T-helper 1 cell treated with Interleukin-12 subunit alpha and Interleukin-12 subunit beta and Interleukin-4 antibody, amounts not matched to agents 30 ng/mL and 1 ng/mL, for 36 hours (primary cell): ENCODE data around the gene ROBO2. TPM values are rescaled to one million over a fixed set of nuclear protein-coding genes. Genes with fewer than 3 reads are reported as not detected.

ENCODE experiments used
- intact Hi-C: fragments of 100-400 bp; cut with micrococcal nuclease; formaldehyde crosslinking; loops from one replicate; pipeline ENCODE4 v1.15.1; 2024
- total RNA-seq: library from RNA; stranded (reverse); gene quantifications from 2 replicates; pipeline ENCODE4 v1.2.3, GENCODE V29; 2022

The ROBO2 gene
- total RNA-seq, 1 donor from 2014 or later: not detected

DNA sequence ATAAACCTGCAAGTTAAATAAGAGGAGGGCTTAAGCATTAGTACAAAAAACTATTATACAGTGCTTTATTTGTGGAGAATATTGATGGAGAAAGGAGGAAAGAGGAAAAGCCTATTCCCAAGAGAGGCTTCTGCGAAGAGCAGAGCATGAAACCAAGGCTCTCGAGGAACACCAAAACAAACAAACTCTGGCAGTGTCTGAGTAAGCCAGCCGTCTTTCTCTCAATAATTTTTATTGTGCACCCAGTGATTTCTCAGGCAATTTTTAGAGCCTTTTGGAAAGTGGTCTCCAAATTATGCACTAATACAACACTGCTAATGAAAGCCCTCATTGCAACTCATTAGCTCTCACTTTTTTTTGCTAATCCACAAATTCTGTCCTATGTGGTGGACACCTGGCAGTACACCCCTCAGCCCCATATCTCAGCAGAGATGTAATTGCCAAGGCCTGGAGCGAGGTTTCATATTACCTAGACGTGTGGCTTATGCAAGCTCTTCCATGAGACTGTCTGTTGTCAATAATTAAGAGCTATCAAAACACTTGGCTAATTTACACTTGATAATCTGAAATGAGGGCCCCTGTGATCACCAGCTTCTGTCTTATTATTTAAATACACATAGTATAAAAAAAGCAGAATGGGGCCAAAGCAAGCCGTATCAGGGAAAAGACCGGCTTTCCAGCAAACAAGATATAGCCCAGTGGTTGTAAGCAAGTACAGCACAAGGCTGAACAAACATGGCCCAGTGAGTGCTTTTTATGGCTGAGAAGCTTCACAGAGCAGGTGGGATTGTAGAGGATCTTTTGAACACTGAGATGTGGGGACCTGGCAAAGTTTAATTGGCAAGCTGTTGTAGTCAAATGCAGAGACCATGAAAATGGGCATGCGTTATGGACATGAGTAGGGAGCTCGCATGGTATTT is 216.9 kb downstream of the ROBO2 start:
- intact Hi-C loops: no loop called here

DNA sequence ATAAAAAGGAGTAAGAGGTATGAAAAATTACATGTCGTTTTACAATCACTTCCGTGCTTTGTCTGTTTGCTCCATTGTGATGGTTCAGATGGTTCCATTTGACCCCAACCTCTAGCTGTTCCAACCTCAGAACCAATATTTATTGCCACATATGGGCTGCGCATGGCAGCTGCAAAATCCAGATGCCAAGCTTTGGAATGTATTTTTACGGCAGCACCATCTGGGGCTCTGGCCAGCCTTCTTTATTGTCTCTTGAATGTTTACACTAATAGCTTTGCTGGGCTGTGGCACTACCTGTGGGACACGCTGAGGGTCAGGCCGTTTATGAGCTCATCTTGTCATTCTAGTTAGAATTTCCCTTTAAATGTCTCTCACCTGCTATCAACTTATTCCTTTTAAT is 219.8 kb downstream of the ROBO2 start:
- intact Hi-C loops: no loop called here

DNA sequence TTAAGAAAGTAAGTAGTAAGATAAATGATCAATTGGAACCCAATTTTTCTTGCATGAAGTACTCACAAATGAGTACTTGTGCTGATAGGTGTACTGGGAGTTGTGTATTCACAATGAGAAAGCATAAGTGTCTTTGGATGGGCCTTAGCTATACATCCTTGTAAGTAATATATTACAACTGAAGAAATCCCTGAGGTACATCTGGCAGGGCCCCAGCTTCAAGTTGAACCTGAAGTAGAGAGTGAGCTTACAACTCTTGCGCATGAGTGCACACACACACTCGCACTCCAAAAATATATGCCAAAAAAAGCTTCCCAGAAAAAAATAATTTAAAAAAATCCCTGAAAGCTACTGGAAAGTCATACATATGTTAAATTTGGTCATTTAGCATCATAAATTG is 222.5 kb downstream of the ROBO2 start:
- intact Hi-C loops: no loop called here

DNA sequence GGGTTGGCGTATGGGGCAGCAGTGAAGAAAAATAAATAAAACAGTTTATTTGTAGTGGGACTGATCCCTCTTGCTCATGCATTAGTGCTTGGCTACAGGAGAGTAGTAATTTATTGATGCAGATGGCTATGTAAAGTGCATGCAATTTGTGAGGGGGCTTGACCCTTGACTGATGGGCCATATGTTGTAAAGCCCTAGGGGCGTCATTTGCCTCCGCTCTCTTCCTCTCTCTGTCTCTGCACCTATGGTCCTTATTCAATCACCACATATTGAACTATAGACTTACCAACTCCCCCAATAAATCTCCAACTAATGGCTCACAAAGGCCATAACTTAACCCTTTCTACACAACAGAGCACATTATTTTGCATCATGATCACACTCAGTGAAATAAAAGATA is 227.7 kb downstream of the ROBO2 start:
- intact Hi-C loops: no loop called here

DNA sequence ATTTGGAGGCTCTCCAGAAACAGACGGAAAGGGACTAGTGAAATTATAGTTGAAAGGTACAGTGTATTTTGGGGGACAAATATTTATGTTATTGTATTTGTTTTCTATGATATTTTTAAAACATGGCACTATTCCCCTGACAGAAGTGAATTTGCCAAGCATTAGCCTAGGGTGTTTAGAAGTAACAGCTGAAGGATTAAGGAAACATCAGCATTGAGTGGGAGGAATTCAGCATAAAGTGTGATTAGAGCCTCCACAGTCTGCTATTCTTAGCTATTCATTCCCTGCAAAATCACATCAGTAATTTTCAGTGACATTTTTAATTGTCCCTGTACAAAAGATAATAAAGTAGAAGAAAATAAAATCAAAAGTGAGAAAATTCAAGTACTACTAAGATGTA is 231.4 kb downstream of the ROBO2 start:
- intact Hi-C loops: no loop called here

DNA sequence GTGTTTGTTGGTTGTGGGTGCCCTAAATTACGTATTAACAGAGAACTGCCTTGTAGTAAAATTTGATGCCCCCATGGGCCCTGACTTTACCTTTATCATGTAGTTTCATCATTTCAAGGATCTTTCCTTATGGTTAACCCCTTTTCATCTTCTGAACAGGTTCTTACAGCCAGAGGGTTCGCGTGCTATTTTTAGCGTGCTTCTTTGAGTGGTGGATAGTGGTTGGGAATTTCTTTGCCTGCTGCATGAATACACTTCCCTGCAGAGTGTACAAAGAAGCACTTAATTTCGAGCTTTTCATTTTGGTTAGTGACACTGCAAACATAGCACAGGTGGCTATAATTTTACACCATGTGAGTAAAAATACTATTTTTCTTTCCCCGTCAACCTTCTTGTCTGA is 231.8 kb downstream of the ROBO2 start:
- intact Hi-C loops: no loop called here

DNA sequence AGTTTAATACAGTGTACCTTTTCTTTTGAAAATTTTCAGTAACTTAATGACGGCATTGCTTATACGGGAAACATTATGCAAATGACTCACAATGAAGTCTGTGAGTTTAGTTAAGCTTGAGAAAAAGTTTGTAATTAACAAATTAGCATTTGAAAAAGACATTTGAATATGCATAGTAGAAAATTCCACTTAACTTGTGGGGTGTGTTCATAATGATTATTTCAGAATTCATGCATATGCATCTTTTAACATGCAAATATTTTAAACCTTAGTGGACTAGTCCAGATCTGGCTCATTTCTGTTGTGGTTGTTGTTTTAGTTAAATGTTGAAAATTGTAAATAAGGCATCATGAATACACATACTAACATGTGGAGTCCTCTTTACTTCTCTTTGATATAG is 239.4 kb downstream of the ROBO2 start:
- intact Hi-C loops: no loop called here

DNA sequence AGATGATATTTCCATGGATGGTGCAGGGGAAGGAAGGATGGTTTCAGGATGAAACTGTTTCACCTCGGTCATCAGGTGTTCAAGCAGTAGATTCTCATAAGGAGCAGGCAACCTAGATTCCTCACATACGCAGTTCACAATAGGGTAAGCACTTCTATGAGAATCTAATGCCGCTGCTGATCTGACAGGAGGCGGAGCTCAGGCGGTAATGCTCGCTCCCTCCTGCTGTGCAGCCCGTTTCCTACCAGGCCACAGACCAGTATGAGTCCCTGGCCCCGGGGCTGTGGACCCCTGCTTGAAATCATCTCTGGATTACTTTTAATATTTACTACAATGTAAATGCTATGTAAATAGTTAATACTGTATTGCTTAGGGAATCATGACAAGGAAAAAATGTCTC is 241.8 kb downstream of the ROBO2 start:
- intact Hi-C loops: no loop called here

DNA sequence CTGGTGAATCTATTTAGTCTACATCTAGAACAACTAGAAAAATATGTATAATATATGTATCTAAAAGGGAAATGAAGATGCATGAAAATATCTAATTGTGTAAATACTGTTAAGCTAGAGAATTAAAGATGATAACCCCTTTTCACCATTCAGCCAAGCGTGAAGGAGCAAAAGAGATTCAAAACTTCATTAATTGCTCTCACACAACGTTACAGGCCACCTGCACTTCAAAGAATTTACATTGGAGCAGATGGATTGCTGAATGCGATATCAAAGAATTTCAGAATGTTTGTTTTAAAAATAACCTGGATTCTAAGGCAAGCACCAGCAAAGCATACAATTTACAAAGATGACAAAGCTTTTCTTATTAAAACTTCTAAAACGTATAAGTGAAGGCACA is 243.2 kb downstream of the ROBO2 start:
- intact Hi-C loops: no loop called here

DNA sequence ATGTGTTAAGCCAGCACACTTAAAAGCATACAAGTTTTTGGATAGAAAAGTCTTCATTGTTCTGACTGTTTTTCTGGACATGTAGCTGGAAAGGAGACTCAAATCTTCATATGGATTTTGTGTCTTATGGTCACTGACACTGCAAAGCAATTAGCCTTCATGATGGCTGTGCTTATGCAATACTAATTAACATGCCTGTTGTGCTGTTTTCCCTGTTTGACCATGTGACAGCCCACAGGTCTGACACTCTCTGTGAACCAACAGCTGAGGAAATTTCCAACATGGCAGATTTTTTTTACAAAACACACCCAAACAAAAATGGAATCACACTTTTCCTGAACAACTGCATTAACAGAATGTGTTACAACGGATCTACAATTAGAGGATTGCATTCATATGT is 248.4 kb downstream of the ROBO2 start:
- intact Hi-C loops: no loop called here

DNA sequence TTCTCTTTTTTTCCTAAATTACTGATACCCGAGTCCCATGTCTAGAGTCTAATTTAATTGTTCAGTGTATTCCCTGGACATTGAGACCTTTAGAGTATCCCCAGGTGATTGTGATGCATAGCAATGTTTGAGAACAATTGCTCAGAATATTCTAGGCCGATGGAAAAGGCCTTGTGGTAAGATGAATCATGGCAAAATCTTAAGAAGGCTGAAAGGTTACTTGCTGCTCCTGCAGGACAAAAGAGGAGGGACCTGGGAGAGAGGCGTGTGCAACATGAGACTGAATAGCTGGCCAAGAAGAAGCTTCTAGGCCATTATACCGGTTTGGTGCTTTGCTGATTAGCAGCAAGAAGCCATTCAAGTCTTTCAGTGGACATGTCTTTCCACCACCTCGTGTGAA is 256.6 kb downstream of the ROBO2 start:
- intact Hi-C loops: no loop called here

DNA sequence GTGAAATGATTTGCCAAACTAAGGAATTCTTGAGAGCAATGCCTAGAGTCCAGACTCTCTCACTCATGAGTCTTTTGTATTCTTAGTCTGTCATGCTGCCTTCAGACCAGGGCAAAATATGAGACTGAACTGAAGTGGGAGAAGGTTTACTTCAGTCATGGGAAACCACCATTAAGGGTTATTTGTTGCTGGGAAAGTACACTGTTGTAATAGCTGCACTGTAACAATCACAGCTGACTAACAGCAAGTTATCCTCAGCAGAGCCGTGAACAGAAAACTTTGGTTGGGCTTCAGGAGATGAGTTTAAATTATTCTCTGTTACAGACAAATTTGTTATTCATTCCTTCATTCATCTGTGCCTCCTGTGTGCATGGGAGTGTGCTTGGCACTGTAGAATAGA is 258.5 kb downstream of the ROBO2 start:
- intact Hi-C loops: no loop called here

DNA sequence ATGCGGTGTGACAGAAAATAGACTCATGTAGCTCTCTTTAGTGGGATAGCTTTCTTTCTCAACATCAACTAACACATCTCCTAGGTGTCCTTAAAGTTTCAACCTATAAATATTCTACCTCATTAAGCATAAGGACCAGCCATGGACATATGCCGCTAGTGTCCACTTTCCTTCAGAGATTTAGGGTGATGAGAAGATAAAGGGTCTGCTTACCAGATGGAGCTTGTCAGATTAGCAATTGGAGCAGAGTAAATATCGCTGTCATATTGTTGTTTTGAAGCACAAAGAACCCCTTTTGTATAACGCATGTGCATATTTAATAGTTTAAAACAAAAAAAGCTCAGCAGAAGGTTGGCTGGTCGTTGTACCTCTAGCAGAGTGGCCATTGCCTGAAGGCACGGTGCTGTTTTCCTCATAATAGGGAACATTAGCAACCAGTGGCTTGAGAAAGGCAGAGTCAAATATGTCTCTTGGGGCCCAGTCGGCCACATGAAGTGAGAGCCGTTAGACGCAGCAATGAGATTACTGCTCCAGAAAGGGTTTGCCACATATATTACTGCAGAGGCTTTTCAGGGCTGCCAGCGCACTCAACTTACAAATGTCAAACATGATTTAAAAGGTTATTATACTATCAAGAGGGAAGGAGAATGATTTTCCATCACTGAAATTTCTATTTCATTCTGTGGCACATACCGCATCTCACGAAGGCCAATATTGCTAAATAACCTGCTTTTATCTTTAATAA is 264.2 kb downstream of the ROBO2 start:
- intact Hi-C loops: no loop called here

DNA sequence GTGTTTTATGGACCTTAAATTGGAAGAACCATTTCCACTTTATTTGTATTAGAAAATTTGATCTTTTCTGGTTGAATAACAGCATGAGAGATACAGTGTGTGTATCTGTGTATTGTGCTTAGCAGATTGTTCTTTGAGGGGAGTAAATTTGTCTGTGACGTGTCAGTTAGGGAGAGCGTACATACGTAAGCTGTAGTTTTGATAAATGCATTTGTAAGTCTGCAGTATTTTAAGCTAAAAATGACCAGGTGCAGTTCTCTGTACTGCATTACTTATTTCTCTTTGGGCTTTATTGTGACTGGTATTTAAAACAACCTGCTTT is 264.8 kb downstream of the ROBO2 start:
- intact Hi-C loops: no loop called here

DNA sequence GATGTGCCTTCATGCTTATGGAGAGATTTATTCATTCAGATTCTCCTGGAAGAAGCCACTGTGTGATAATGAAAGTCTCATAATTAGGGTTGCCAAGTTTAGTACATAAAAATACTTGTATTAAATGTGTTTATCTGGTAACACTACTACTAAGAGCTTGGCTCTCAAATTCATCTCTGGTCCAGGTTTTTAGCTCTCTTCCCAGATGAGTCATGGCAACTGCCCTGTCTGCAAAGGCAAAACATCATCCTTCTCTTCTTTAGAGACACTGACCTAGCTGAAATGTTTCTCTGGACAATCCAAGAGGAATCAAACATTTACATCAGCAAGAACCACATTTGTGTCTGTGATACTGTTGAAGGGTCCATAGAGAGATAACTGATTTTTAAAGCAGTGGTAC is 269.6 kb downstream of the ROBO2 start:
- intact Hi-C loops: no loop called here

DNA sequence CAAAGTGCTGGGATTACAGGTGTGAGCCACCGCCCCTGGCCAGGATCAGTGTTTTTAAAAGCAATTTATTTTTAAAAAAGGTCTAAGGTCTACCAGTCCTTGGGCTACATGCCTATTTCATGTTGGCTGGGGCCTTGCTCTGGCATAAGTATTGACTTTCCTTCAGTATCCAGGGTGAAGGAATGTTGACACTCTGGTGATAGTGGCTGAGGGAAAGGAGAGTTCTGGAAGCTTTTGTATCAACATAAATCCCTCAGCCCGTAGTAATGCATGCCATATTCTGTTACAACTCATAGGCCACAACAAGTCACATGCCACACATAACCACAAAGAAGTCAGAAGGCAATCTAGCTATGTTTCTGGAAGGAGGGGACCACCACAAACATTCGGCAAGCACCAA is 273.9 kb downstream of the ROBO2 start:
- intact Hi-C loops: no loop called here

DNA sequence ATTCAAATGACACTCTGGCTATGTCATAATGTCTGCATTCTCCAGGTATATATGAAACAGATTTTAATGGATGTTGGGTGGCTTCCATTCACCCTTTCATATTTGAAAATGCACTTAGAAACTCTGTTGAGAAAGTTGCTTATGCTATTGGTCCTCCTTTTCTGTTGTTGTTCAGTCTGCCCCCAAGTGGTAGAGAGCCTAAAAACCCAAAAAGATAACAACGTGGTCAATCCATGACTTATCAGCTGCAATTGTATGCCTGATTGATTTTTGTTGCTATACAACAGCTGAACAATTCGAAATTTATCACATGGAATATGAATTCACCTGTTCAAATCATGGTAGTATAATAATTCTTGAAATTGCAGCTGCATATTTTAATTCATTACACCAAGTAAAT is 279.8 kb downstream of the ROBO2 start:
- intact Hi-C loops: no loop called here

DNA sequence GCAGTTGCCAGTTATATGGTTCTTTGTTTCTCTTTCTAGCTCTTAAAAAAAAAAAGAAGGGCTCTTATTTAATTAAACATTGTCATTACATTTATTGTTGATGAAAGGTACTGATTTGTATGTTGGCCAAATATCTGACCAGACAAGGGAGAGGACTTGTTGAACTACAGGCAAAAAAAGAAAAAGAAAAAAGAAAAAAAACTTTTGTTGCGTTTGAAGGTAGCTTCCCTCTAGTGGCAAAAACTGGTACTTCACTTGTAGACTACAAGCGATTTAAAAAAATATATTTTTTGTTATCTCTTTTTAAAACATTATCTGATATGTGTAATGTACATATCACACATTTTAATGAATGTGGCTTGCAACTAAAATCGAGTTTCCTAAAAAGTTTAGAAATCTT is 280.6 kb downstream of the ROBO2 start:
- intact Hi-C loops: no loop called here

DNA sequence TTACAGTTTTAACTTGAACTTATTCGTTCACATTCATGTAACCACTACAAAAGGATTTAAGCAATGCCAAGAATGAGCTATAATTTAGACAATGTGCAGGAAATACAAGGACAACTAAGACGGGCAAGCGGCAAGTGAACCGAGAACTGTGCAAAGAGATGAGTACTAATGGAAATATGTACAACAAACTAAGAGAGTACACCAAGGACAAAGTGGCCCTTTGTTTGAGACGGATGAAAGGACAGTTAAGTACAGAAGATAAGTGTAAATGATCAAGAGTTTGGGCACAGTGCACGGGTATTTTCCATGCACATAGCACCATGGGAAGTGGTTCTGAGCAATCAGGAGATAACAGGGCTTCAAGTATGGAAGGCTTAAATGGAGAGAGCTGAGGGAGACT is 281.7 kb downstream of the ROBO2 start:
- intact Hi-C loops: no loop called here

DNA sequence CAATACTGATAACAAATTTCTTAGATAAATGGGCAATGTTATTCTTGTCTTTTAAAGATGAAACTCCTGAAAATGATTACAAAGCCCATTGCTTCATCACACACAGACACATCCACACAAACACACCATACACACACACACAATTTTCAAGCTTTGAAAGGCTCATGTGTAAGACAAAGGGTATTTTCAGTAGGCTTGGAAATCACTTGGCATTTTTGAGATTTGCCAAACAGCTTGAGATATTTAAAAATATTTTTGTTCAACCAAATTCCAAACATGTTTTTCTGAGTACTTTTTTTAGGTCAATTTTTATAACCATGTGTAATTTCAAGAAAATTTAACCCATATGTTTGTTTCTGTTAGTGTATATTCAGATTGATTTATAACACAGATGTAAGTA is 283.7 kb downstream of the ROBO2 start:
- intact Hi-C loops: no loop called here

DNA sequence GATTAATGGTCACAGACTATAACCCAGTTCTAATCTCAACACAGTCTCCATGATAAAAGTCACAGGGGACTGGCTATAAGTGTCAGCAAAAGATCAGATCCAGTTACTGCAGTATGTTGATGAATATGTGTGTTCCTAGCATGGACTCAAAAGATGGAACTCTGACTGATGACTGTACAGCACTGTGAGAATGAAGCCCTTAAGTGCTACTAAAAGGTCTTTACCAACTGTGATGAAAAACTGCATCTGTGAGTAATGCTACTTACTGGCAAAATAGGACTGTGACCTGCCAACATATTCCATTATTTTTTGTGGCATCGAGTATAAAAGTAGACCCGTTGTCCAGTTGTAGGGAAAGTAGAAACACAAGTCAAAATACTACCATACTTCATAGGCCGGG is 284.2 kb downstream of the ROBO2 start:
- intact Hi-C loops: no loop called here

DNA sequence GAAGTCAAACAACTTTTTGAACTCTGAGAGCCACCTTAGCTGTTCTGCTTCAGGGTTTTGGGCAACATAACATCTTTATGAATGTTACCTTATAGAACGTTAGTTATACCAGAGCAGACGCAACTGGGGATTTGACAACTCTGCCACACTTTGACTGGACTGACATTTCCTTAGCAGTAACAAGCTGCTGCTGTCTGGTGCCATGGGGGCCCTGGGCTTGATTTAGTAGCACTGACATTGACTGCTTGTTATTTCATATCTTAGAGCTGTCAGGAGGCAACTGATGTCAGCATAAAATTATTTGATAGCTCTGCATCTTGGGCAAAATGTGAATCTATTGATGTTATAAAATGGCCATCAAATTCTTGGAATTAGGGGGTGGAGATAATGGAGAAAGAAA is 285.4 kb downstream of the ROBO2 start:
- intact Hi-C loops: no loop called here

DNA sequence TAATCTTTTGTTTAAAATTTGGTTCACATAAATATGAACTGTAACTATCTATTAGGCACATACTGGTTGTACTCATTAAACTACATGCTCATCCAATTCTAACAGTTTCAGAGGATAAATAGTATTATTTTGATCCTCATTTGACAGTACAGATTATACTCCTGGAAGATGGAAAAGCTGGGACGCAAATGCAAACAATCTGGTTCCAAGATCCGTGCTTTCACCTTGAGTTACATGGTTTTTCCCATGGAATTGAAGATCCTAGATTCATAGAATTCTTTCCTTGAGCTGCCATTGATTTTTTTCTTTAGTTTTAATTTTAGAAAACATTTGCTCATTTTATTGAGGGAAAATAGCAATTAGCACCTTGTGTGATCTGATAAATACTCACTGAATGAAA is 285.8 kb downstream of the ROBO2 start:
- intact Hi-C loops: no loop called here
